Transverse colon (tissue), 4 donors: Measurements from ENCODE around the gene GSDMA.

Experiments used
- POLR2AphosphoS5 ChIP-seq, 3 donors: sonication (generic); formaldehyde crosslinking; IDR thresholded peaks; one replicate each; pipeline ENCODE4 v1.6.1; 2016; ENCODE audit warnings: antibody characterized with exemption in 3 of 3
- TF ChIP-seq, protein P1 (sequence below), 5 experiments: fragments of 200-600 bp in 3 of 5; fragments of 450-650 bp in 2 of 5; sonication (generic) in 3 of 5; IDR thresholded peaks; 1 replicate in 2 of 5; 2 replicates in 3 of 5; pipeline ENCODE4 v1.5.1; 2016 to 2017; ENCODE audit warnings: antibody characterized with exemption in 5 of 5, inconsistent platforms in 3 of 5, mild to moderate bottlenecking in 2 of 5, moderate library complexity in 1 of 5

DNA sequence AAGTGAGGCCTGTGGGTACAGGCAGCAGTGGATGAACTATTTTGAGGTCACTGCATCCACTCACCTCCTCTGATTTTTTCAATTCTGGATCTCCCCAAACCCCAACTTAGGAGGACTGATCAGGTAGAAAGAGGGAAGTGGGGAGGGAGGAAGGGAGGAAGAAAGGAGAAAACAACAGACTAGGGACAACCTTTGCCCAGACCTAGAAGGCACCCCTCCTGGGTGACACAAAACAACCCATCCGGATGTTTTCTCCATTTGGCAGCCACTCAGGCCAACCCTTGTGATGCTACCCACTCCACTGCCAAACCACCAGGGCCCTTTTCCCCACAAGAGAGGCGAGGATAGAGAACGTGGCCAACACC, 38.1 kb upstream of the GSDMA start:
- TF ChIP-seq, protein P1, sequence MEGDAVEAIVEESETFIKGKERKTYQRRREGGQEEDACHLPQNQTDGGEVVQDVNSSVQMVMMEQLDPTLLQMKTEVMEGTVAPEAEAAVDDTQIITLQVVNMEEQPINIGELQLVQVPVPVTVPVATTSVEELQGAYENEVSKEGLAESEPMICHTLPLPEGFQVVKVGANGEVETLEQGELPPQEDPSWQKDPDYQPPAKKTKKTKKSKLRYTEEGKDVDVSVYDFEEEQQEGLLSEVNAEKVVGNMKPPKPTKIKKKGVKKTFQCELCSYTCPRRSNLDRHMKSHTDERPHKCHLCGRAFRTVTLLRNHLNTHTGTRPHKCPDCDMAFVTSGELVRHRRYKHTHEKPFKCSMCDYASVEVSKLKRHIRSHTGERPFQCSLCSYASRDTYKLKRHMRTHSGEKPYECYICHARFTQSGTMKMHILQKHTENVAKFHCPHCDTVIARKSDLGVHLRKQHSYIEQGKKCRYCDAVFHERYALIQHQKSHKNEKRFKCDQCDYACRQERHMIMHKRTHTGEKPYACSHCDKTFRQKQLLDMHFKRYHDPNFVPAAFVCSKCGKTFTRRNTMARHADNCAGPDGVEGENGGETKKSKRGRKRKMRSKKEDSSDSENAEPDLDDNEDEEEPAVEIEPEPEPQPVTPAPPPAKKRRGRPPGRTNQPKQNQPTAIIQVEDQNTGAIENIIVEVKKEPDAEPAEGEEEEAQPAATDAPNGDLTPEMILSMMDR (IDR thresholded peaks at IDR 0.05) = no peak
- no peak for TF ChIP-seq POLR2AphosphoS5 (IDR thresholded peaks at IDR 0.05)
